Jurkat, Clone E6-1 (cell line): Measurements from ENCODE around the gene TTLL12.

Experiments
- DNase-seq: peaks from one replicate; pipeline ENCODE4 v3.0.0-alpha.2; 2011; ENCODE audit warnings: low read depth, low spot score
- H3K4me3 ChIP-seq: 2 replicates; pipeline ENCODE4 v1.5.1; 2011; ENCODE audit warnings: mild to moderate bottlenecking, low read length, control low read depth, moderate library complexity

Gene TTLL12

GRCh38 chr22:43144949-43145348 lies 42.0 kb downstream of the TTLL12 start:
- DNase-seq: no peak
- no peak overlapping the region for H3K4me3 ChIP-seq

GRCh38 chr22:43142880-43143562 lies 43.9 kb downstream of the TTLL12 start, which contains the start of gene MCAT:
Gene MCAT, minus strand, starts transcription at chr22:43143398. Its CDS starts 50 bp downstream, at chr22:43143348.
- peak within 1 kb of the TSS; percentile 84 for H3K4me3 ChIP-seq
- DNase-seq: peak; percentile 63

- DNase-seq: no peak
- no peak overlapping the region for H3K4me3 ChIP-seq
Observed at GRCh38 chr22:43136801-43137200, 50.1 kb downstream of the TTLL12 start.

GRCh38 chr22:43136255-43136654 lies 50.7 kb downstream of the TTLL12 start:
- DNase-seq: peak; percentile 48
- H3K4me3 ChIP-seq: no peak overlapping the region

GRCh38 chr22:43135565-43135964 lies 51.4 kb downstream of the TTLL12 start:
- no peak overlapping the region for H3K4me3 ChIP-seq
- no peak for DNase-seq

GRCh38 chr22:43134553-43134952 lies 52.4 kb downstream of the TTLL12 start:
- no peak for DNase-seq
- no peak overlapping the region for H3K4me3 ChIP-seq

- H3K4me3 ChIP-seq: no peak overlapping the region
- DNase-seq: no peak
Observed at GRCh38 chr22:43133401-43133800, 53.5 kb downstream of the TTLL12 start.

GRCh38 chr22:43131773-43132501 lies 55.0 kb downstream of the TTLL12 start:
- H3K4me3 ChIP-seq: no peak overlapping the region

GRCh38 chr22:43129426-43130425 lies 57.2 kb downstream of the TTLL12 start:
- no peak for DNase-seq

More at GRCh38 chr22:43131773-43132501, 55.0 kb downstream of the TTLL12 start:
- DNase-seq: no peak

GRCh38 chr22:43128928-43129424 lies 58.0 kb downstream of the TTLL12 start:
- peak; percentile 63 for DNase-seq
- peak overlapping the region; percentile 1 for H3K4me3 ChIP-seq

More at GRCh38 chr22:43129426-43130425, 57.2 kb downstream of the TTLL12 start:
- no peak overlapping the region for H3K4me3 ChIP-seq

- no peak overlapping the region for H3K4me3 ChIP-seq
- DNase-seq: no peak
Observed at GRCh38 chr22:43128116-43128515, 58.8 kb downstream of the TTLL12 start.

GRCh38 chr22:43127166-43127908 lies 59.6 kb downstream of the TTLL12 start:
- H3K4me3 ChIP-seq: no peak overlapping the region

GRCh38 chr22:43126501-43127165 lies 60.3 kb downstream of the TTLL12 start:
- DNase-seq: no peak
- H3K4me3 ChIP-seq: no peak overlapping the region

More at GRCh38 chr22:43127166-43127908, 59.6 kb downstream of the TTLL12 start:
- DNase-seq: no peak

- no peak overlapping the region for H3K4me3 ChIP-seq
- DNase-seq: no peak
Observed at GRCh38 chr22:43118953-43119458, 67.9 kb downstream of the TTLL12 start.

- no peak for DNase-seq
- H3K4me3 ChIP-seq: no peak overlapping the region
Observed at GRCh38 chr22:43118024-43118849, 68.7 kb downstream of the TTLL12 start.

GRCh38 chr22:43116932-43117331 lies 70.0 kb downstream of the TTLL12 start:
- H3K4me3 ChIP-seq: no peak overlapping the region
- no peak for DNase-seq
